PC-9 (cell line): Measurements from ENCODE around the gene MAPKAP1.

ENCODE experiments used
- CTCF ChIP-seq: fragments of 200-600 bp; sonication (generic); conservative IDR thresholded peaks from 2 replicates; pipeline ENCODE4 v1.6.1; 2017; ENCODE audit warnings: mixed run types, antibody characterized with exemption, mild to moderate bottlenecking, moderate library complexity
- EZH2 ChIP-seq: fragments of 200-600 bp; sonication (generic); IDR thresholded peaks from 2 replicates; pipeline ENCODE4 v1.8.0; 2017; ENCODE audit warnings: antibody characterized with exemption, low read depth

GRCh38 chr9:125438506-125439433, 268.2 kb downstream of the MAPKAP1 start:
- TF ChIP-seq EZH2 = no peak
- TF ChIP-seq CTCF = no peak
